Heart right ventricle (tissue), 16 donors: ENCODE measurements around the gene NPAS3. TPM values are rescaled to one million over a fixed set of nuclear protein-coding genes. Genes with fewer than 3 reads are reported as not detected.

Source experiments
- ATAC-seq, 8 donors: fragments of 200-7000 bp; cut with Tn5 transposase; one replicate each; pipeline ENCODE4 v1.9.1; 2020; ENCODE audit warnings: mild to moderate bottlenecking in 8 of 8, moderate library complexity in 8 of 8, moderate number of reproducible peaks in 1 of 8
- DNase-seq, 2 donors: peaks; one replicate each; pipeline ENCODE4 v3.0.0-alpha.2; 2020
- H3K27ac ChIP-seq, 10 donors: fragments of 200-600 bp; sonication (generic) in 2 of 10; one replicate each; pipeline versions ENCODE4 v1.5.0 to v1.8.0; 2020 to 2022; ENCODE audit warnings: mild to moderate bottlenecking in 3 of 10
- H3K27me3 ChIP-seq, 7 donors: fragments of 200-600 bp; one replicate each; pipeline ENCODE4 v1.8.0; 2021 to 2022; ENCODE audit warnings: mild to moderate bottlenecking in 2 of 7
- H3K36me3 ChIP-seq, 9 donors: fragments of 200-600 bp; sonication (generic) in 1 of 9; one replicate each; pipeline versions ENCODE4 v1.5.0 to v1.8.0; 2020 to 2022; ENCODE audit warnings: mild to moderate bottlenecking in 2 of 9
- H3K4me1 ChIP-seq, 9 donors: fragments of 200-600 bp; sonication (generic) in 1 of 9; one replicate each; pipeline versions ENCODE4 v1.5.0 to v1.8.0; 2020 to 2022; ENCODE audit warnings: mild to moderate bottlenecking in 4 of 9
- H3K4me3 ChIP-seq, 10 donors: fragments of 200-600 bp; sonication (generic) in 2 of 10; one replicate each; pipeline versions ENCODE4 v1.5.0 to v1.8.0; 2020 to 2022; ENCODE audit warnings: mild to moderate bottlenecking in 7 of 10, moderate library complexity in 2 of 10
- H3K9me3 ChIP-seq, 11 donors: fragments of 200-600 bp in 10 of 11; sonication (generic) in 2 of 11; one replicate each; pipeline versions ENCODE4 v1.5.0 to v1.8.0; 2013 to 2022; ENCODE audit warnings: mild to moderate bottlenecking in 2 of 11, control low read depth in 1 of 11, moderate library complexity in 1 of 11
- CTCF ChIP-seq, 9 donors: fragments of 200-600 bp; sonication (generic) in 2 of 9; IDR thresholded peaks; one replicate each; pipeline versions ENCODE4 v1.5.0 to v1.8.0; 2021 to 2022; ENCODE audit warnings: antibody characterized with exemption in 9 of 9, mild to moderate bottlenecking in 5 of 9, moderate library complexity in 1 of 9
- WGBS, 2 donors: extraction: QIAGEN DNeasy Blood & Tissue Kit; methylation state at CpG; one replicate each; pipeline ENCODE4 v1.1.7; 2013; ENCODE audit warnings: inconsistent platforms in 1 of 2; 5-methylcytosine and 5-hydroxymethylcytosine counted together
- intact Hi-C, 10 donors: fragments of 100-400 bp; cut with DNase I; formaldehyde crosslinking; loops; one replicate each; pipeline versions ENCODE4 v1.11.1 to v1.14.2; 2022
- polyA plus RNA-seq, 2 donors: library from polyadenylated mRNA; stranded (reverse); fragments of 200-250 nt; gene quantifications; one replicate each; pipeline ENCODE4 v1.2.3, GENCODE V29; 2013
- total RNA-seq, 10 donors: library from RNA; stranded (reverse); fragmentation: NEBNext Ultra II Directional in 3 of 10; extraction: Animal tissue kit (Norgen Biotek cat#: 25700) in 3 of 10; gene quantifications; one replicate each; pipeline versions ENCODE4 v1.2.1 to v1.2.4, GENCODE V29; 2021 to 2023
- donor health status: Arrhythmogenic right ventricular cardiomyopathy.
- donor health status: ischemic (EF 13 %, LVEDD 7.1; RV severe dilation, severe dysfunction).
- donor health status: healthy with polysubstance abuse.
- donor health status: DM: no; HTN: yes; CAD: no.
- donor health status: DM: no; HTN: no; CAD: no.
- donor health status: ischemic (EF 25% LVEDD 6.9; RV normal size, moderate dysfunction).
- donor health status: ischemic (EF 25% LVEDD 5.7; RV mildly dilated, moderate dysfunction).
- donor health status: healthy.
- donor health status: DM: yes; HTN: yes; CAD: no.
- donor health status: Ischemic cardiomyopathy.
- donor health status: ischemic (EF 35%, LVEDD 5.7; RV mildly dilated, moderate dysfunction).
- donor health status: nonischemic (EF 11% LVEDD 7.7; RV severe dilation, severe dysfunction).
- donor health status: DM: yes; HTN: yes; CAD: no.
- donor health status: PGD.
- donor health status: ischemic (EF 29% LVEDD 5.4; RV normal size, mild dysfunction).
- donor health status: nonischemic (EF 23%, LVEDD 6.1; RV moderate dilation, normal function).

The NPAS3 gene
- total and polyA plus RNA-seq, 12 donors, result 0.12 to 2.8 (median 0.99) TPM

GRCh38 chr14:33019346-33019745 is 80.7 kb downstream of the NPAS3 start:
- no peaks in the 10 kb centered on the region for H3K4me1 ChIP-seq
- H3K4me3 ChIP-seq, result no peak overlapping the region
- no peak for ATAC-seq
- DNase-seq, result no peak
- TF ChIP-seq CTCF (IDR thresholded peaks at IDR 0.05), result no peak
- WGBS, 2 donors, result 67 to 71% methylated on average over 3 of the region's 3 CpGs
- intact Hi-C loops, result no loop called here
- H3K27ac ChIP-seq, result no peak overlapping the region
- H3K27me3 ChIP-seq, result no peaks in the 10 kb centered on the region
- no peaks in the 10 kb centered on the region for H3K36me3 ChIP-seq
- H3K9me3 ChIP-seq, result no peaks in the 10 kb centered on the region

GRCh38 chr14:33026850-33027430 is 88.3 kb downstream of the NPAS3 start:
- peak in 3 of 8 donors; percentile 12 to 55 (median 43) for ATAC-seq
- Histone ChIP-seq H3K27ac (peak overlapping the region in 1 of 10 donors; percentile 28), H3K27me3 (no peaks in the 10 kb centered on the region), H3K4me1 (peaks cover 0 to 3% (median 0%) of the 10 kb centered on the region in 9 donors), H3K9me3 (no peaks in the 10 kb centered on the region), H3K4me3 (no peak overlapping the region), H3K36me3 (no peaks in the 10 kb centered on the region)
- intact Hi-C loops, result no loop called here
- no peak for TF ChIP-seq CTCF (IDR thresholded peaks at IDR 0.05)
- 64 to 66% methylated on average over 5 of the region's 5 CpGs for WGBS, 2 donors
- peak; percentile 10 to 13 for DNase-seq

GRCh38 chr14:33029511-33029910 is 90.8 kb downstream of the NPAS3 start:
- no peaks in the 10 kb centered on the region for H3K27me3 ChIP-seq
- no peak for ATAC-seq
- DNase-seq, result no peak
- peaks cover 0 to 3% (median 0%) of the 10 kb centered on the region in 9 donors for H3K4me1 ChIP-seq
- no peak overlapping the region for H3K27ac ChIP-seq
- H3K36me3 ChIP-seq, result no peaks in the 10 kb centered on the region
- TF ChIP-seq CTCF (IDR thresholded peaks at IDR 0.05), result no peak
- no peak overlapping the region for H3K4me3 ChIP-seq
- no peaks in the 10 kb centered on the region for H3K9me3 ChIP-seq
- intact Hi-C loops, result no loop called here

- Histone ChIP-seq H3K4me1 (peaks cover 0 to 3% (median 0%) of the 10 kb centered on the region in 9 donors), H3K4me3 (no peak overlapping the region), H3K36me3 (no peaks in the 10 kb centered on the region), H3K27ac (no peak overlapping the region), H3K27me3 (no peaks in the 10 kb centered on the region), H3K9me3 (no peaks in the 10 kb centered on the region)
- 70 to 76% methylated on average over 4 of the region's 4 CpGs for WGBS, 2 donors
- intact Hi-C loops, result no loop called here
- TF ChIP-seq CTCF (IDR thresholded peaks at IDR 0.05), result no peak
- ATAC-seq (no peak), DNase-seq (no peak)
These were observed 91.7 kb downstream of the NPAS3 start for GRCh38 chr14:33030386-33030785.
